OCI-LY7 (cell line): Measurements from ENCODE around the gene CARNS1. TPM values are rescaled to one million over a fixed set of nuclear protein-coding genes. Genes with fewer than 3 reads are reported as not detected.

Experiments
- BruUV-seq: library from RNA; stranded (reverse); fragments of 400-500 nt; replicated peaks from 2 replicates; lab custom pipeline; 2021; lab: Mats Ljungman, UMichigan
- CTCF ChIA-PET: fragments of 300-600 bp; sonication (Branson Sonifier 250); formaldehyde crosslinking; loops from one replicate; lab custom pipeline; 2022; ENCODE audit warnings: antibody characterized with exemption; ENCODE audit not compliant: unreplicated experiment; lab: Charles Lee
- POLR2A ChIA-PET: fragments of 300-600 bp; sonication (Branson Sonifier 250); formaldehyde crosslinking; loops from one replicate; lab custom pipeline; 2022; ENCODE audit warnings: antibody characterized with exemption; lab: Charles Lee
- DNase-seq: peaks from one replicate; pipeline ENCODE4 v3.0.0-alpha.2; 2015; ENCODE audit warnings: low spot score
- H2AFZ ChIP-seq: fragments of 200-600 bp; sonication (generic), shearing (Covaris generic); 2 replicates; pipeline ENCODE4 v1.6.1; 2014; ENCODE audit warnings: mild to moderate bottlenecking, antibody characterized with exemption, low read length, moderate library complexity
- H3K27ac ChIP-seq: fragments of 200-600 bp; sonication (generic); 2 replicates; pipeline ENCODE4 v1.5.1; 2014; ENCODE audit warnings: mixed run types, low read depth, mild to moderate bottlenecking, moderate library complexity, low read length, inconsistent platforms; ENCODE audit not compliant: poor library complexity, severe bottlenecking
- H3K36me3 ChIP-seq: fragments of 200-600 bp; sonication (generic); 2 replicates; pipeline ENCODE4 v1.6.1; 2014; ENCODE audit warnings: mild to moderate bottlenecking, antibody characterized with exemption, low read length, moderate library complexity, mixed read lengths; ENCODE audit not compliant: insufficient read depth
- H3K4me1 ChIP-seq: fragments of 200-600 bp; sonication (generic); 2 replicates; pipeline ENCODE4 v1.5.1; 2014; ENCODE audit warnings: mild to moderate bottlenecking, low read length; ENCODE audit not compliant: insufficient read depth, poor library complexity, severe bottlenecking
- H3K4me2 ChIP-seq: fragments of 200-600 bp; sonication (generic); 2 replicates; pipeline ENCODE4 v1.6.1; 2014; ENCODE audit warnings: mild to moderate bottlenecking, low read length
- H3K4me3 ChIP-seq: fragments of 200-600 bp; sonication (generic); 2 replicates; pipeline ENCODE4 v1.5.1; 2014; ENCODE audit warnings: mild to moderate bottlenecking, low read depth, low read length; ENCODE audit not compliant: poor library complexity, severe bottlenecking
- H3K79me2 ChIP-seq: fragments of 200-600 bp; sonication (generic); 2 replicates; pipeline ENCODE4 v1.6.1; 2016; ENCODE audit warnings: low read depth, mild to moderate bottlenecking, low read length, moderate library complexity, mixed read lengths; ENCODE audit not compliant: insufficient read depth
- H3K9me2 ChIP-seq: fragments of 200-600 bp; sonication (generic); 2 replicates; pipeline ENCODE4 v1.6.1; 2016; ENCODE audit warnings: mild to moderate bottlenecking, low read length, mixed read lengths; ENCODE audit not compliant: insufficient read depth
- H3K9me3 ChIP-seq: fragments of 200-600 bp; sonication (generic); 2 replicates; pipeline ENCODE4 v1.6.1; 2014; ENCODE audit warnings: mild to moderate bottlenecking, mixed run types, low read length, mixed read lengths
- H4K20me1 ChIP-seq: fragments of 200-600 bp; sonication (generic); 2 replicates; pipeline ENCODE4 v1.6.1; 2014; ENCODE audit warnings: mild to moderate bottlenecking, antibody characterized with exemption, low read length, moderate library complexity, mixed read lengths; ENCODE audit not compliant: insufficient read depth
- CTCF ChIP-seq: fragments of 200-600 bp; sonication (generic); conservative IDR thresholded peaks from 2 replicates; pipeline ENCODE4 v1.5.1; 2014; ENCODE audit warnings: mild to moderate bottlenecking, antibody characterized with exemption, low read length, moderate library complexity, mixed read lengths
- EZH2phosphoT487 ChIP-seq: fragments of 200-600 bp; sonication (generic); IDR thresholded peaks from 2 replicates; pipeline ENCODE4 v1.6.1; 2018; ENCODE audit warnings: low read depth, borderline replicate concordance, mild to moderate bottlenecking, mixed run types, antibody characterized with exemption, low read length, moderate library complexity, mixed read lengths
- intact Hi-C: fragments of 100-400 bp; cut with micrococcal nuclease; formaldehyde crosslinking; loops from one replicate; pipeline ENCODE4 v1.10.0; 2022; ENCODE audit not compliant: unreplicated experiment
- total RNA-seq, 2 experiments: library from RNA; depleted of rRNA in 1 of 2; stranded (reverse); fragments of >200 nt in 1 of 2; shearing (Covaris generic) in 1 of 2; gene quantifications; 2 replicates each; pipeline ENCODE4 v1.2.3, GENCODE V29; 2014 to 2022

Gene CARNS1
- total RNA-seq, 2 experiments from 2014 or later, result 0.06 to 0.21 TPM

GRCh38 chr11:67442504-67443404, 27.3 kb downstream of the CARNS1 start:
- BruUV-seq, result no TSS peak
- ChIA-PET POLR2A (interaction anchor here (0.6 to 1.4 kb wide), 6 partner anchors 16 to 43 kb away, joined by 3 to 6 read pairs (median 3); no protein-coding TSS in a partner anchor), CTCF (interaction anchor here (0.6 kb wide), 1 partner anchor 39 kb away, joined by 3 read pairs; the partner anchor contains the start of gene TBC1D10C)
- Histone ChIP-seq H3K4me3 (peak overlapping the region; percentile 69), H3K4me2 (peak overlapping the region; percentile 82), H3K9me2 (no peaks in the 10 kb centered on the region), H3K9me3 (no peaks in the 10 kb centered on the region), H3K79me2 (peaks cover 4% of the 10 kb centered on the region; the same call in 1 of the 2 replicates), H2AFZ (no peak overlapping the region), H4K20me1 (no peaks in the 10 kb centered on the region), H3K4me1 (peaks cover 93% of the 10 kb centered on the region), H3K36me3 (peaks cover 9% of the 10 kb centered on the region; the same call in 1 of the 2 replicates), H3K27ac (peak overlapping the region; percentile 94)
- TF ChIP-seq CTCF, result no peak
- no peak for TF ChIP-seq EZH2phosphoT487
- peak; percentile 29 for DNase-seq
- intact Hi-C loops, result loop anchor here (1.0 to 2.0 kb wide), 2 partner anchors 26 to 42 kb away; no protein-coding TSS in a partner anchor

- Histone ChIP-seq H3K4me1 (peaks cover 87% of the 10 kb centered on the region), H4K20me1 (no peaks in the 10 kb centered on the region), H2AFZ (no peak overlapping the region), H3K79me2 (no peaks in the 10 kb centered on the region), H3K27ac (peak overlapping the region; percentile 94), H3K4me3 (peak overlapping the region; percentile 69), H3K4me2 (peak overlapping the region; percentile 82), H3K9me3 (no peaks in the 10 kb centered on the region), H3K36me3 (peaks cover 3% of the 10 kb centered on the region; the same call in 1 of the 2 replicates), H3K9me2 (no peaks in the 10 kb centered on the region)
- ChIA-PET CTCF (no interaction called here), POLR2A (interaction anchor here (1.1 kb wide), 2 partner anchors 8 to 13 kb away, joined by 3 to 7 read pairs; partner anchors contain the start of gene PTPRCAP)
- TF ChIP-seq EZH2phosphoT487 (no peak), CTCF (no peak)
- intact Hi-C loops, result no loop called here
- no peak for DNase-seq
- BruUV-seq, result no TSS peak
Measured at GRCh38 chr11:67445515-67445914, 30.0 kb downstream of the CARNS1 start.
